ENCODE measurements around the gene PLEKHO2.
A peak's percentile ranks its signal among the peaks of the same experiment; 100 is the strongest.
"Not testable (repeated sequence)": the region's sequence is repeated elsewhere in the genome, so short reads cannot be mapped to it uniquely, and the experiment has no call there.

Gene PLEKHO2

DNA sequence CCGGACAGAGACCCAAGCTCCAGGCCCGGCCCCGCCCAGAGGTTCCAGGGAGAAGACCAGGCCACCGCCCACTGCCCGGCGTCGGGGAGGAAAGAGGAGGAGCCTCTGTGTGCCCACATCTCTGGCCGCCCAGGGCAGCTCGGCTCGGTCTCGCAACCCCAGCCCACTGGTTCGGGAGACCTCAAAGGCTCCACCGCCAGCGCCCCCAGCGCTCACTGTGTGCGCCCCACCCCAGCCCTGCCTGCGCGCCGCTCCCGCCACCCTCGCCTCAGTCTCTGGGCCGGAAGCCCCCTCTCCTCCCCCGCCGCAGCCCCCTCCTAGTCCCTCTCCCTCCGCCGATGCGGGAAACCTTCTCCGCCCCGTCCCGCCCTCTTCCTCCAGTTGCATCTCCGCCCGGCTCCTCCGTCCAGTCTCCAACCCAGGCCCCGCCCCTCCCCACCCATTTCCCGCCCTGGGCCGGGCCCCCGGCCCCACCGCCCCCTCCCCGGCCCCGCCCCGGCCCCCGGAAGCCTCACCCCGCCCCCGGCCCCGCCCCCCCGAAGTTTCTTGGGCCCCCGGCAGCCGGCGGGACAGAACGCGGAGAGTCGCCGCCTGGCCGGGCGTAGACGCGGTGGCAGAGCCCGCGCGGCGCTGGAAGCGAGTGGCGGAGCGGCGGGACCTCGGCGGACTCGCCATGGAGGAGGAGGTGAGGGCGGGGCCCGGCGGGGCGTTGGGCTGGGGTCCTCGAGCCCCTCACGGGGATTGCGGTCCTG is at the start of gene PLEKHO2:
PLEKHO2 (plus strand) TSS at position 572 of the 752 bp plus-strand sequence; CDS start at position 674, 102 bp downstream.
- DNase-seq (ENCODE audit: low read depth), result peak; percentile 73

DNA sequence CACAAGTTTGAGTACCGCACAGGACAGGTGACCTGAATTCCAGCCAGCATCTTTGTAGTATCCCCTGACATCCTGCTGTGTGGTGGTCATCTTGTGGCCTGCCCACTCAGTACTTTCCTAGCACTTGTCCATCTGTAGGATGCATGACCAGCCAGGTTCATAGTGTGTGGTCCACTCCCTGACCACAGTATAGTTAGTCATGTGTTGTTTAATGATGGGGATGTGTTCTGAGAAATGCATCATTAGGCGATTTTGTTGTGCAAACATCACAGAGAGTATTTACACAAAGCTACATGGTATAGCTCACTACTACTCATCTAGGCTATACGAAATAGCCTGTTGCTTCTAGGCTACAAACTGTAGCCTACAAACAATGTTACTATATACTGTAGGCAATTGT is 49.4 kb upstream of the PLEKHO2 start:
- no peak for DNase-seq (ENCODE audit: low read depth)

GRCh38 chr15:64795299-64795698 is 46.4 kb upstream of the PLEKHO2 start:
- not testable (repeated sequence) for DNase-seq (ENCODE audit: low read depth)

- not testable (repeated sequence) for DNase-seq (ENCODE audit: low read depth)
Measured at GRCh38 chr15:64795921-64796320, 45.8 kb upstream of the PLEKHO2 start.

GRCh38 chr15:64798905-64799304 is 42.8 kb upstream of the PLEKHO2 start:
- DNase-seq (ENCODE audit: low read depth), result not testable (repeated sequence)

DNA sequence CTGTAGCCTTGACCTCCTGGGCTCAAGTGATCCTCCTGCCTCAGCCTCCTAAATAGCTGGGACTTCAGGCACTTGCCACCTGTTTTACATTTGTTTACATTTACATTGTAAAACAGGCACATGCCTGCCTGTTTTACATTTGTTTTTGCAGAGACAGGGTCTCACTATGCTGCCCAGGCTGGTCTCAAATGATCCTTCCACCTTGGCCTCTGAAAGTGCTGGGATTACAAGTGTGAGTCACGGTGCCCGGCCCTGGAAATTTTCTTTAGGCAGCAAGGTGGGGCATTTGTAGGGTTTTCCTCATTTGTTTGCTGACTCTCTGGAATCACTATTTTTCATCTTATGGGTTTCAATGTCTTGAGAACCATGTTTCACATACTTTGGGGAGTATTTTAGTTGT is 41.2 kb upstream of the PLEKHO2 start:
- no peak for DNase-seq (ENCODE audit: low read depth)

- DNase-seq (ENCODE audit: low read depth), result no peak
Measured at GRCh38 chr15:64803526-64803925, 38.2 kb upstream of the PLEKHO2 start.

- DNase-seq (ENCODE audit: low read depth), result no peak
Measured at GRCh38 chr15:64804619-64805018, 37.1 kb upstream of the PLEKHO2 start.

DNA sequence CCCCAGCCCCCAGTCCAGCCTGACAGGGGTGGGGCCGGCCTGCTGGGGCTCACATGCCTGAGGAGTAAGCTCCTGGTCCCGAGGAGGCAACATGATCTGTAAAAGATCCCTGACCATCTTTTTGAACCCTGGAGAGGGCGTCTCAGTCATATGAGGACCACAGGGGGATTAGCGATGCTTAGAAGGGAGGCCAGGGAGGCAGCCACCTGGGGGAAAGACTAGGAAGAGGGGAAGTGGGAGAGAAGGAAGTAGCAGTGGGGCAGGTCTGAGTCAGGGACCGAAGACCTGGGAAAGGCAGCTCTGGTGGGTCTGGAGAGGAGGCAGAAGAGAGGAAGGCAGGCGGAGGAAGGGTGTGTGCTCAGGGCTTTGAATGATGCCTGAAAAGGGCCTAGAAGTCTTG is 35.2 kb upstream of the PLEKHO2 start:
- DNase-seq (ENCODE audit: low read depth), result no peak

DNA sequence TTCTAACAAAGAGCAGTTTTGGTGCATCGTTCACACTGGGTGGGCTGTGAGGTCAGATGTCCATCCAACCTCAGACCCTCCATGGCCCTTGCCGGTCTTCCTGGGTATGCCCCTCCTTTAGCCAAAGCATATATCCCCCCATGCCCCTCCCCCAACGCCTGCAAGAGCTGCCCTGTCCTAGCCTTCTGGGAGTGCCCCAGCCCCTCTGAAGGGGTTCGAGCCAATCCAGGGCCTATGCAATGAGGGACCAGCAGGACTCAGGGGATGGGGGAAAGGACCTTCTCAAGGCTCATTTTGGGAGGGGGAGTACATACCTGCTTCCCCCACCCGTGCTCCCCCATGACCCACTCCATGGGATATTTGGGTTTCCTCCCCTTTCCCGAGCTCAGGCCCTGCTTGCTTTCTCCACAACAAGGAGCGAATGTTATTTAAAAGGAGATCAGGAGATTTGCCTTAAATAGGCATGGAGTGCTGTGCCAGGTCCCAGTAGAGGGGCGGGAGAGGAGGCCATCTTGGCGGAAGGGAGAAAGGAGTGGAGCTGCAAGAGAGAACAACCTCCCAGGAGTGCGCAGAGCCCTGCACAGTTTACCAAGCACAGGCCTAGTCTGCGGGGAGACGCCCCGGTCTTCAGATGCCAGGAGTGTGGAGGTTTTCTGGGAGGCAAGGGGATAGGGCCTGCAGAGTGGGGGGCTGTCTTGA is 34.5 kb upstream of the PLEKHO2 start:
- DNase-seq (ENCODE audit: low read depth), result no peak

- DNase-seq (ENCODE audit: low read depth), result no peak
Measured at GRCh38 chr15:64807751-64808222, 33.9 kb upstream of the PLEKHO2 start.

DNA sequence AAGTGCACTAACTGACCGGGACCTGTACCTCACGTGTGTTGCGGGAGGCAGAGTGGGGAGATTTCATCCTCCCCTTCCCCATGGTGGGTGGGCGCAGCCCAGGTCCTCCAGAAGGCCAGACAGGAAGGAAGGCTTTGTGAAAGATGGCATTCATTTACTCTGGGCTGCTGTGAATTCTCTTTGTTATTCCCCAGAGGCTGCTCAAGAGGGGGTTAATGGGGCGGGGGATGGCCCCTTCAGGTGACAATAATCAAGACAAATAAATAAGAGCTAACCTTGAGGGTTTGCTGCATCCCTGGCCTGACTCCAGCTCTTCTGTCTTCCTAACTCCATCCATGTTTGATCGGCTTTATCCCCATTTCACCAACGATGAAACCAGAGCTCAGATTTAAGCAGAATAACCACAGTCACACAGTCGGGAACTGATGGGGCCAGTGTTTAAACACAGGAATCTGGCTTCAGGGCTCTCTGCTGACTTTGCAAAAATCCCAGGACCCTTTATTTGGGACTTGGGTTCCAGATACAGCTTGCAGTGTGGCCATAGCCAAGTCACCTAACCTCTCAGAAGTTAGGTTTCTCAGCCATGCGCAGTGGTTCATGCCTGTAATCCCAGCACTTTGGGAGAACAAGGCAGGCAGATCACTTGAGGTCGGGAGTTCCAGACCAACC is 32.8 kb upstream of the PLEKHO2 start:
- DNase-seq (ENCODE audit: low read depth), result no peak

GRCh38 chr15:64809649-64810496 is 31.8 kb upstream of the PLEKHO2 start:
- DNase-seq (ENCODE audit: low read depth), result peak; percentile 54

DNA sequence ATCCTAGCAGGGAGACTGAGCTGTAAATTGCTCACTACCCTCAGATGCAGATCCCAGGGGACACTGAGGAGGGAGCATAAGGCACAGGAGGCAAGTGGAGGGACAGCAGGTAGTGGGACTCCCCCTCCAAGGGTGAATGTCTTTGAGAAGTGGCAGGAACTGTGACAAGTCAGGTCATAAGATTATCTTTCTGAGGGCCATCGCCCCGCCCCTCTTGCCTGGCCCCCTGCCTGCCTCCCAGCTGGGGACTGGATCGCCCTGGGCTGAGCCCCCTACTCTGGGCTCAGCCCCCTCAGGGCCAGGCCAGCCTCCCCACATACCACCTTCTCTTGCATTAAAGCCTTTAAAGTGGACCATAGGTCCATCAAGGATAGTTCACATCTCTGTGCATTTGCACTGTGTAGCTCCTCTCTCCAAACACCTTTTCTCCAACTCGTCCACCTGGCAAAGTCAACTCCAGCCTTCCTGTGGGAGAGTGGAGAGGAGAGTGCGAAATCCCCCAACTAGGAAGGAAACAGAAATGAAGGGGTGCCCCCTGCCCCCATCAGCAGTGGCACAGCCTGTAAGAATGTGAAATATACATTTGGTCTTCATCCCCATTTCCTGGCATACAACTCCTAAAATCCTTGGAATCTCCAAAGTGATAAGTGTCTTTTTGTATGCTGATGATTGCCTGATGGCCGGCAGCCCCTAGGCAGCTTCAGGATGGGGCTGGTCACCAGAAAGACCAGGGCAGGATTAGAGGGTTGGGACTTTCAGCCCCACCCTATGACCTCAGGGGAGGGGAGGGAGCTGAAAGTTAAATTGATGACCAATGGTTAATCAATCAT is 31.0 kb upstream of the PLEKHO2 start:
- DNase-seq (ENCODE audit: low read depth), result no peak

DNA sequence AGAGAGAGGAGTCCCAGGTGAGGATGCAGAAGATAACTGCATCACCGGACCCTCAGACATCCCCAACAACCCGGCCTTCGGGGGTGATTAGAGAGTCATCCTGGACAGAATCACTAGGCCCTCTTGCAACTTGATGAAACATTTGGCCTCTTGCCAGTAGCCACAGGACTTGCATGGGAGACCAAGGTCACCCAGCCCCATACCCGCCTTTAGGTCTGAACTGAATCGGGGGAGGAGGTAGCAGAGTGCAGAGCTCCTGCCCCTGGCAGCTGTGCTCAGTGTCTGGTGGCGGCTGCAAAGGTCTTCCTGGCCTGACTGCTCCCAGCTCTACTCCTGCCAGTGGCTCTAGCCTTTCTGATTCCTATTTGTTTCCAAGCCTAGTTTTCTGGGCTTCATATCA is 28.6 kb upstream of the PLEKHO2 start:
- no peak for DNase-seq (ENCODE audit: low read depth)

DNA sequence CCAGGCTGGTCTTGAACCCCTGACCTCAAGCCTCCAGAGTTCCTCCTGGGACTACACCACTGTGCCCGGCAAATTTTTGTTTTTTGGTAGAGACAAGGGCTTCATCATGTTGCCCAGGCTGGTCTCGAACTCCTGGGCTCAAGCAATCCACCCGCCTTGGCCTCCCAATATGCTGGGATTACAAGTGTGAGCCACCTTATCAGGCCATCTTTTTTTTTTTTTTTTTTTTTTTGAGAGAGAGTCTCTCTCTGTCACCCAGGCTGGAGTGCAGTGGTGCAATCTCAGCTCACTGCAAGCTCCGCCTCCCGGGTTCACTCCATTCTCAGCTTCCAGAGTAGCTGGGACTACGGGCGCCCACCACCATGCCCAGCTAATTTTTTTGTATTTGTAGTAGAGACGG is 27.4 kb upstream of the PLEKHO2 start:
- not testable (repeated sequence) for DNase-seq (ENCODE audit: low read depth)

- not testable (repeated sequence) for DNase-seq (ENCODE audit: low read depth)
Measured at GRCh38 chr15:64814965-64815364, 26.8 kb upstream of the PLEKHO2 start.

- DNase-seq (ENCODE audit: low read depth), result no peak
Measured at GRCh38 chr15:64816452-64816851, 25.3 kb upstream of the PLEKHO2 start.

DNA sequence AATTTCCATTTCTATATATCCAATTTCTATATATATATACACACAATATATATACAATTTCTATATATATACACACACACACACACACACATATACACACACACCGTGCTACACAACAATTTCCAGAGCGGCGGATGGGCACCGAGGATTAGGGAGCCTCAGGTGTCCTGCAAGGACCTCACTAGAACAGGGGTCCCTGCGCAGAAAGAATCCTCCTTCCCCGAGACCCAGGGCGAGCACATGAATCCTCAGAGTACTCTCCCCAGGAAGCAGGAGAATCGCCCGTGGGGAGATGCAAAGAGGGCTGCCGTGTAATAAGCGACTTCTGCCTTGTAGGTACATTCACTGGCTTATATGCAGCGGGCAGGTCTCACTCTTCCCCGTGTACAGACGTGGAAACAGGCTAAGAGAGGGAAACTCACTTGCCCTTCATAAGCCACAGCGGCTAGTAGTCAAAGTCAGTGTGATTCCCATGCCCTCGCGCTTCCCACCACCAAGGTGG is 16.7 kb upstream of the PLEKHO2 start:
- DNase-seq (ENCODE audit: low read depth), result no peak

GRCh38 chr15:64825431-64826294 is 16.1 kb upstream of the PLEKHO2 start, which contains the start of gene PIF1:
TSS of gene PIF1 (minus strand) at chr15:64825647. CDS start at chr15:64824335, 1,312 bp downstream.
- peak; percentile 72 for DNase-seq (ENCODE audit: low read depth)
